ENCODE results near the gene ADARB2. TPM values are rescaled to one million over a fixed set of nuclear protein-coding genes. Genes with fewer than 3 reads are reported as not detected.

The ADARB2 gene
- total RNA-seq, 1 donor from 2014 or later = under 0.01 TPM

DNA sequence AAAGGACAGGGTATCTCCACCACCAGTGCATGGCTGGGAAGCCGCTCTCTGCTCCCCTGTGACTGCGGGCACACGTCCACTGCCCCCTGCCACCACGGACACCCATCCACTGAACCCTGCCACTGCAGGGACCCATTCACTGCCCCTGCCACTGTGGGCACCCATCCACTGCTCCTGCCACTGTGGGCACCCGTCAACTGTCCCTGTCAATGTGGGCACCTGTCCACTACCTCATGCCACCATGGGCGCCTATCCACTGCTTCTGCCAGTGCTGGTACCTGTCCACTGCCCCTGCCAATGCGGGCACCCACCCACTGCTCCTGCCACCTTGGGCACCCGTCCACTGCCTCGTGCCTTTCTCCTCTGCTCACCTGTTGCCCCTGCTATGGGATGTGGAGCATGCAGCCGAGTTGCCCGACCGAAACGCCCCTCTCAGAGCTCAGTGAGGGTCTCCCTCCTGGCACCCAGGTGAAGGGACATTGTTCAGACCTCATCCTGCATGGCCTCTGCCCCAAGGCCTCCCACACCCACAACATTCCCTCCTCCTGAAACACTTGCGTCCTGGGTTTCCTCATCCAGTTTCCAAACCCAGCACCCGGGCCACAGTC is 207.4 kb downstream of the ADARB2 start:
- no peak overlapping the region for H3K4me3 ChIP-seq (ENCODE audit: low read length in 3 of 3)
- no peaks in the 10 kb centered on the region for H3K4me1 ChIP-seq (ENCODE audit: control insufficient read depth in 3 of 3, insufficient read depth in 3 of 3, low read length in 3 of 3)
- peaks cover 0 to 36% (median 9%) of the 10 kb centered on the region in 3 donors for H3K27me3 ChIP-seq (ENCODE audit: control insufficient read depth in 3 of 3, insufficient read depth in 3 of 3, low read length in 3 of 3)
- H3K36me3 ChIP-seq (ENCODE audit: control insufficient read depth in 3 of 3, insufficient read depth in 3 of 3, low read length in 3 of 3) = no peaks in the 10 kb centered on the region
- no peaks in the 10 kb centered on the region for H3K9me3 ChIP-seq (ENCODE audit: control insufficient read depth in 3 of 3, low read length in 3 of 3)
- no peak overlapping the region for H3K9ac ChIP-seq (ENCODE audit: low read depth in 1 of 3, low read length in 3 of 3)
- H3K27ac ChIP-seq (ENCODE audit: low read depth, low read length) = no peak overlapping the region

DNA sequence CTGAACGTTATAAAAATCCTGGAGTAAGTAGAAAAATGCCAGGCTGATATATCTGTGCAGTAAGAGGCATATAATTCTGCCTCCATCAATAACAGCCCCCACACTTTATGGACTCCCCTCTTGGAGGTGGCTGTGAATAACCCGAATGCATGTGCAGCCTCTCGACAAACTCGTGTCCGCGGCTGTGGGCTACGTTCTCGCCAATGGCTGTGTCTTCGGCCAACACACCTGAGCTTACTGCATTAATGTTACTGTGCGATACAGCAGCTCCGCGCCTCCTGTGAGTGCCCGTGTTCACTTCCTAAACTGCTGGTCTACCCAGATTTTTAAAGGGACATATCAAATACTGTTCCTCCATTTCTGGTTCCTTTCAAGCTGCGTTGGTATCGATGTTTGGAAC is 209.4 kb downstream of the ADARB2 start:
- Histone ChIP-seq H3K36me3 (ENCODE audit: control insufficient read depth in 3 of 3, insufficient read depth in 3 of 3, low read length in 3 of 3) (no peaks in the 10 kb centered on the region), H3K9ac (ENCODE audit: low read depth in 1 of 3, low read length in 3 of 3) (no peak overlapping the region), H3K4me3 (ENCODE audit: low read length in 3 of 3) (no peak overlapping the region), H3K9me3 (ENCODE audit: control insufficient read depth in 3 of 3, low read length in 3 of 3) (no peaks in the 10 kb centered on the region), H3K27ac (ENCODE audit: low read depth, low read length) (no peak overlapping the region), H3K4me1 (ENCODE audit: control insufficient read depth in 3 of 3, insufficient read depth in 3 of 3, low read length in 3 of 3) (no peaks in the 10 kb centered on the region), H3K27me3 (ENCODE audit: control insufficient read depth in 3 of 3, insufficient read depth in 3 of 3, low read length in 3 of 3) (peaks cover 0 to 36% (median 9%) of the 10 kb centered on the region in 3 donors)

DNA sequence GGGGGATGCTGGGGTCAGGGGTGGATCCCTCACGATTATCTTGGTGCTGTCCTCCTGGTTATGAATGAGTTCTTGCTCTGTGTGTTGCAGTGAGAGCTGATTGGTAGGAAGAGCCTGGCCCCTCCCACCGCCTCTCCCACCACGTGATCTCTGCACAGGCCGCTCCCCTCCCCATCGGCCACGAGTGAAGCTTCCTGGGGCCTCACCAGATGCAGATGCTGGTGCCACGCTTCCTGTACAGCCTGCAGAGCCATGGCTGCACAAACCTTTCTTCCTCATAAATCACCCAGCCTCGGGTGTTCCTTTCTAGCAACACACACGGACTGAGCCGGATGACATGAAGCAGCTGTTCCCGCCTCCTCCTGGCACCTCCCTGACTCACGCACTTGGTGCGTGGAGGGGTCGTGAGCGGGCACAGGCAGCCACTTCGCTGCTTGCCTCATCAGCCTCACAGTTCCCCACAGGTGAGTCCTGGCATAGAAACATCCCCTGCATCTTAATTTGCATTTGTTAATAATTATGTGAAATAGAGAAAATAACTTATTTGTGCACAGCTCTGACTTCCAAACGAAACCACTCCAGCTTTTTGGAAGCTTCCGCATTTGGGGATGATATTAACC is 210.8 kb downstream of the ADARB2 start:
- Histone ChIP-seq H3K4me3 (ENCODE audit: low read length in 3 of 3) (no peak overlapping the region), H3K9ac (ENCODE audit: low read depth in 1 of 3, low read length in 3 of 3) (no peak overlapping the region), H3K9me3 (ENCODE audit: control insufficient read depth in 3 of 3, low read length in 3 of 3) (no peaks in the 10 kb centered on the region), H3K36me3 (ENCODE audit: control insufficient read depth in 3 of 3, insufficient read depth in 3 of 3, low read length in 3 of 3) (no peaks in the 10 kb centered on the region), H3K27me3 (ENCODE audit: control insufficient read depth in 3 of 3, insufficient read depth in 3 of 3, low read length in 3 of 3) (peaks cover 0 to 29% (median 9%) of the 10 kb centered on the region in 3 donors), H3K27ac (ENCODE audit: low read depth, low read length) (no peak overlapping the region), H3K4me1 (ENCODE audit: control insufficient read depth in 3 of 3, insufficient read depth in 3 of 3, low read length in 3 of 3) (no peaks in the 10 kb centered on the region)

DNA sequence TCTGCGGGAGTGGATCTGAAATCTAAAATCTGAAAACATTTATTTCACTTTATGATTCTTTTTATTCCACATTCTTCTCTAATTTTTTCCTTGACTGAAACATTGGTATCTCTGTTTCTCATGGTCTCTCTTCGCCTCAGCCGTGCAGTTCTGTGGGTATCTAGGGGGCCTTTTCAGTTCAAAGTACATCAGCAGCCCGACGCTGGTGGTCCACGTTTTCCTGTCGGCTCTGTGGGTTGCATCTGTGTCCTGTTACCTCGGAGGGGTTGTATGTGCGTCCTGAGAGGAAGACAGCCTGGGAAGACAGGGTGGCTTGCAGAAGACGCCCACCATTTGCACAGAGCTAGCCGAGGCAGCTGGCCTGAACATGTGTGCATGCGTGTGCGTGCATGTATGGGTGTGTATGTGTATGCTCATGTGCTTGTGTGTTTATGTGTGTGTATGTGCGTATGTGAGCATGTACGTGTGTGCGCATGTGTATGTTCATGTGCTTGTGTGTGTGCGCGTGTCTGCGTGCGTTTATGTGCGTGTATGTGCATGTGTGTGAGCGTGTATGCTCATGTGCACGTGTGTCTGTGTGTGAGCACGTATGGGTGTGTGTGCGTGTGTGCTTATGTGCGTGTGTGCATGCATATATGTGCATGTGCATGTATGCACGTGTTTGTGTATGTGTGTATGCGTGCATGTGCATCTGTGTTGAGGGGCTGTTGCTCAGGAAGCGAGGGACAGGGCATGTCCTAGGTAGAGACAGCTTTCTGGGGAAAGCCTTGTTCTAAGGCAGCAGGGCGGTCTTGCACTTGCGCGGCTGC is 211.8 kb downstream of the ADARB2 start:
- Histone ChIP-seq H3K9ac (ENCODE audit: low read depth in 1 of 3, low read length in 3 of 3) (no peak overlapping the region), H3K36me3 (ENCODE audit: control insufficient read depth in 3 of 3, insufficient read depth in 3 of 3, low read length in 3 of 3) (no peaks in the 10 kb centered on the region), H3K4me3 (ENCODE audit: low read length in 3 of 3) (no peak overlapping the region), H3K27me3 (ENCODE audit: control insufficient read depth in 3 of 3, insufficient read depth in 3 of 3, low read length in 3 of 3) (peaks cover 0 to 25% (median 9%) of the 10 kb centered on the region in 3 donors), H3K4me1 (ENCODE audit: control insufficient read depth in 3 of 3, insufficient read depth in 3 of 3, low read length in 3 of 3) (no peaks in the 10 kb centered on the region), H3K9me3 (ENCODE audit: control insufficient read depth in 3 of 3, low read length in 3 of 3) (no peaks in the 10 kb centered on the region), H3K27ac (ENCODE audit: low read depth, low read length) (no peak overlapping the region)

- Histone ChIP-seq H3K27ac (ENCODE audit: low read depth, low read length) (no peak overlapping the region), H3K9me3 (ENCODE audit: control insufficient read depth in 3 of 3, low read length in 3 of 3) (no peaks in the 10 kb centered on the region), H3K9ac (ENCODE audit: low read depth in 1 of 3, low read length in 3 of 3) (no peak overlapping the region), H3K4me1 (ENCODE audit: control insufficient read depth in 3 of 3, insufficient read depth in 3 of 3, low read length in 3 of 3) (no peaks in the 10 kb centered on the region), H3K4me3 (ENCODE audit: low read length in 3 of 3) (no peak overlapping the region), H3K27me3 (ENCODE audit: control insufficient read depth in 3 of 3, insufficient read depth in 3 of 3, low read length in 3 of 3) (peaks cover 0 to 18% (median 9%) of the 10 kb centered on the region in 3 donors), H3K36me3 (ENCODE audit: control insufficient read depth in 3 of 3, insufficient read depth in 3 of 3, low read length in 3 of 3) (no peaks in the 10 kb centered on the region)
These were observed 212.8 kb downstream of the ADARB2 start for GRCh38 chr10:1524540-1524939.

DNA sequence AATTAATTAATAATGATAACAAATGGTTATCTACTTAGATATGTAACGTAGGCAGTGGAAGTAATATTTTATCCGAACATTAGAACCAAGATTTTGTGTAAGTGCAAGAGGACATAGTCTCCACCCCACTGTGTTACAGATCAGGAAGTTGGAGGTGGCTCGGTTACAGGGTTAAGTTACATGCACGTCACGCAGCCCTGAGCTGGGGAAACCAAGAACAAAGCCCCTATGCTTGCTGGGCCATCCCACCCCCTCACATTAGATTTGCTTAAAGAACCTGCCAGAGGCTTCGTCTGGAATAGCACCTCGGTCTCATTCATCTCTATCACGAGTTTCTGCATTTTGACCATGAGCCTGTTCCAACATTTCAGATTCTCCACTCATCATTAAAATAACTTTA is 214.1 kb downstream of the ADARB2 start:
- H3K4me3 ChIP-seq (ENCODE audit: low read length in 3 of 3) = no peak overlapping the region
- no peak overlapping the region for H3K9ac ChIP-seq (ENCODE audit: low read depth in 1 of 3, low read length in 3 of 3)
- no peaks in the 10 kb centered on the region for H3K36me3 ChIP-seq (ENCODE audit: control insufficient read depth in 3 of 3, insufficient read depth in 3 of 3, low read length in 3 of 3)
- H3K27ac ChIP-seq (ENCODE audit: low read depth, low read length) = no peak overlapping the region
- H3K27me3 ChIP-seq (ENCODE audit: control insufficient read depth in 3 of 3, insufficient read depth in 3 of 3, low read length in 3 of 3) = peaks cover 0 to 18% (median 6%) of the 10 kb centered on the region in 3 donors
- H3K4me1 ChIP-seq (ENCODE audit: control insufficient read depth in 3 of 3, insufficient read depth in 3 of 3, low read length in 3 of 3) = no peaks in the 10 kb centered on the region
- H3K9me3 ChIP-seq (ENCODE audit: control insufficient read depth in 3 of 3, low read length in 3 of 3) = peaks cover 0 to 2% (median 0%) of the 10 kb centered on the region in 3 donors

GRCh38 chr10:1522237-1522636 is 215.1 kb downstream of the ADARB2 start:
- Histone ChIP-seq H3K36me3 (ENCODE audit: control insufficient read depth in 3 of 3, insufficient read depth in 3 of 3, low read length in 3 of 3) (no peaks in the 10 kb centered on the region), H3K9me3 (ENCODE audit: control insufficient read depth in 3 of 3, low read length in 3 of 3) (peaks cover 0 to 2% (median 0%) of the 10 kb centered on the region in 3 donors), H3K4me3 (ENCODE audit: low read length in 3 of 3) (no peak overlapping the region), H3K9ac (ENCODE audit: low read depth in 1 of 3, low read length in 3 of 3) (no peak overlapping the region), H3K27ac (ENCODE audit: low read depth, low read length) (no peak overlapping the region), H3K27me3 (ENCODE audit: control insufficient read depth in 3 of 3, insufficient read depth in 3 of 3, low read length in 3 of 3) (peaks cover 0 to 14% (median 2%) of the 10 kb centered on the region in 3 donors), H3K4me1 (ENCODE audit: control insufficient read depth in 3 of 3, insufficient read depth in 3 of 3, low read length in 3 of 3) (no peaks in the 10 kb centered on the region)

GRCh38 chr10:1521741-1522140 is 215.6 kb downstream of the ADARB2 start:
- Histone ChIP-seq H3K4me1 (ENCODE audit: control insufficient read depth in 3 of 3, insufficient read depth in 3 of 3, low read length in 3 of 3) (no peaks in the 10 kb centered on the region), H3K4me3 (ENCODE audit: low read length in 3 of 3) (no peak overlapping the region), H3K9ac (ENCODE audit: low read depth in 1 of 3, low read length in 3 of 3) (no peak overlapping the region), H3K27ac (ENCODE audit: low read depth, low read length) (no peak overlapping the region), H3K27me3 (ENCODE audit: control insufficient read depth in 3 of 3, insufficient read depth in 3 of 3, low read length in 3 of 3) (peaks cover 0 to 10% (median 2%) of the 10 kb centered on the region in 3 donors), H3K9me3 (ENCODE audit: control insufficient read depth in 3 of 3, low read length in 3 of 3) (peaks cover 0 to 2% (median 0%) of the 10 kb centered on the region in 3 donors), H3K36me3 (ENCODE audit: control insufficient read depth in 3 of 3, insufficient read depth in 3 of 3, low read length in 3 of 3) (no peaks in the 10 kb centered on the region)

- H3K4me1 ChIP-seq (ENCODE audit: control insufficient read depth in 3 of 3, insufficient read depth in 3 of 3, low read length in 3 of 3) = no peaks in the 10 kb centered on the region
- H3K27ac ChIP-seq (ENCODE audit: low read depth, low read length) = no peak overlapping the region
- peaks cover 0 to 2% (median 0%) of the 10 kb centered on the region in 3 donors for H3K9me3 ChIP-seq (ENCODE audit: control insufficient read depth in 3 of 3, low read length in 3 of 3)
- no peak overlapping the region for H3K9ac ChIP-seq (ENCODE audit: low read depth in 1 of 3, low read length in 3 of 3)
- peaks cover 0 to 6% (median 0%) of the 10 kb centered on the region in 3 donors for H3K27me3 ChIP-seq (ENCODE audit: control insufficient read depth in 3 of 3, insufficient read depth in 3 of 3, low read length in 3 of 3)
- no peak overlapping the region for H3K4me3 ChIP-seq (ENCODE audit: low read length in 3 of 3)
- no peaks in the 10 kb centered on the region for H3K36me3 ChIP-seq (ENCODE audit: control insufficient read depth in 3 of 3, insufficient read depth in 3 of 3, low read length in 3 of 3)
These were observed 216.3 kb downstream of the ADARB2 start for GRCh38 chr10:1520909-1521565.

Measured in skeletal muscle tissue (tissue), 4 donors.